ENCODE results near the gene CACUL1. TPM values are rescaled to one million over a fixed set of nuclear protein-coding genes. Genes with fewer than 3 reads are reported as not detected.

CACUL1 gene
- total RNA-seq, 1 experiment from 2014 or later, result 67.5 TPM

DNA sequence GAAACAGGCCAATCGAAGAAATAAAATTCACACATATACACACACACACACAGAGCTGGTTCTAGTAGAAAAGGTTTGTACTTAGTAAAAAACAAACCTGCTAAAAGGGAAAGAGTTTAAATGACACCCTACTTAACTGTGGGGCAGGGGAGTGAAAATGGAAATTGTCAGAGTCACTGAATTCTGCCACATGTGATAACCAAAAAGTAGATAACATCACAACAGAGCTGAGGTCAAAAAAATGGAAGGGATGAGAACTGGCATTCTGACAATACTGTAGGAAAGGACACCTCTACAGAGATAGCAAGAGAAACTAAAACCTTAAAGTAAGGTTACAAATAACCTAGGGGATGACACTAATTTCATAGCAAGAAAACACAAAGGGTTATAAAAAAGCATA is 74.6 kb downstream of the CACUL1 start:
- Histone ChIP-seq H3K79me2 (ENCODE audit: insufficient read depth, low read length) (no peaks in the 10 kb centered on the region), H2AFZ (ENCODE audit: low read depth, low read length, poor library complexity, severe bottlenecking) (no peak overlapping the region), H3K27ac (ENCODE audit: low read depth, low read length) (no peak overlapping the region), H3K4me1 (ENCODE audit: control insufficient read depth in 1 of 2, insufficient read depth in 2 of 2, low read length in 2 of 2) (no peaks in the 10 kb centered on the region), H3K9ac (ENCODE audit: low read length) (no peak overlapping the region), H3K27me3 (ENCODE audit: insufficient read depth, low read length) (no peaks in the 10 kb centered on the region), H3K4me3 (replicated peaks in 1 of 2; ENCODE audit: low read depth in 1 of 2, low read length in 2 of 2) (no peak overlapping the region), H3K4me2 (ENCODE audit: low read length) (no peak overlapping the region), H3K9me2 (ENCODE audit: insufficient read depth) (no peaks in the 10 kb centered on the region), H4K20me1 (ENCODE audit: insufficient read depth) (no peaks in the 10 kb centered on the region), H3K9me3 (ENCODE audit: control insufficient read depth in 1 of 2, insufficient read depth in 1 of 2, low read depth in 1 of 2, low read length in 2 of 2) (no peaks in the 10 kb centered on the region), H3K36me3 (ENCODE audit: control insufficient read depth in 1 of 2, insufficient read depth in 2 of 2, low read length in 2 of 2) (peaks cover 0 to 9% of the 10 kb centered on the region in 2 experiments; a peak in 2 of 4 replicates)
- intact Hi-C loops (cut with micrococcal nuclease), result no loop called here
- RAD21 ChIA-PET (ENCODE audit: low non-redundant PET in 1 of 2, low total read pairs in 2 of 2, uncharacterized antibody in 2 of 2, unreplicated experiment in 2 of 2), result no interaction called here
- POLR2A ChIA-PET, result no interaction called here
- no TSS peak for BruUV-seq (replicated peaks)
- no peak for DNase-seq (ENCODE audit: low read depth, low spot score)
- ATAC-seq, result no peak
- CTCF ChIA-PET, result no interaction called here
- TF ChIP-seq POLR2A (IDR thresholded peaks at IDR 0.05; ENCODE audit: borderline replicate concordance, extremely low read depth, insufficient read depth, insufficient read length), result no peak
- no peak for TF ChIP-seq SIN3A (IDR thresholded peaks at IDR 0.05; ENCODE audit: low read depth)
- no peak for TF ChIP-seq TCF7L2 (IDR thresholded peaks at IDR 0.05; ENCODE audit: borderline replicate concordance, extremely low read depth, insufficient read depth, insufficient read length)
- TF ChIP-seq EZH2phosphoT487 (IDR thresholded peaks at IDR 0.05; ENCODE audit: borderline replicate concordance), result no peak
- TF ChIP-seq ZFX (IDR thresholded peaks at IDR 0.05), result no peak
- TF ChIP-seq, protein P1, sequence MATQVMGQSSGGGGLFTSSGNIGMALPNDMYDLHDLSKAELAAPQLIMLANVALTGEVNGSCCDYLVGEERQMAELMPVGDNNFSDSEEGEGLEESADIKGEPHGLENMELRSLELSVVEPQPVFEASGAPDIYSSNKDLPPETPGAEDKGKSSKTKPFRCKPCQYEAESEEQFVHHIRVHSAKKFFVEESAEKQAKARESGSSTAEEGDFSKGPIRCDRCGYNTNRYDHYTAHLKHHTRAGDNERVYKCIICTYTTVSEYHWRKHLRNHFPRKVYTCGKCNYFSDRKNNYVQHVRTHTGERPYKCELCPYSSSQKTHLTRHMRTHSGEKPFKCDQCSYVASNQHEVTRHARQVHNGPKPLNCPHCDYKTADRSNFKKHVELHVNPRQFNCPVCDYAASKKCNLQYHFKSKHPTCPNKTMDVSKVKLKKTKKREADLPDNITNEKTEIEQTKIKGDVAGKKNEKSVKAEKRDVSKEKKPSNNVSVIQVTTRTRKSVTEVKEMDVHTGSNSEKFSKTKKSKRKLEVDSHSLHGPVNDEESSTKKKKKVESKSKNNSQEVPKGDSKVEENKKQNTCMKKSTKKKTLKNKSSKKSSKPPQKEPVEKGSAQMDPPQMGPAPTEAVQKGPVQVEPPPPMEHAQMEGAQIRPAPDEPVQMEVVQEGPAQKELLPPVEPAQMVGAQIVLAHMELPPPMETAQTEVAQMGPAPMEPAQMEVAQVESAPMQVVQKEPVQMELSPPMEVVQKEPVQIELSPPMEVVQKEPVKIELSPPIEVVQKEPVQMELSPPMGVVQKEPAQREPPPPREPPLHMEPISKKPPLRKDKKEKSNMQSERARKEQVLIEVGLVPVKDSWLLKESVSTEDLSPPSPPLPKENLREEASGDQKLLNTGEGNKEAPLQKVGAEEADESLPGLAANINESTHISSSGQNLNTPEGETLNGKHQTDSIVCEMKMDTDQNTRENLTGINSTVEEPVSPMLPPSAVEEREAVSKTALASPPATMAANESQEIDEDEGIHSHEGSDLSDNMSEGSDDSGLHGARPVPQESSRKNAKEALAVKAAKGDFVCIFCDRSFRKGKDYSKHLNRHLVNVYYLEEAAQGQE (IDR thresholded peaks at IDR 0.05; ENCODE audit: low read depth), result no peak
- no peak for TF ChIP-seq CTCF (IDR thresholded peaks at IDR 0.05 in 2 of 3, conservative IDR thresholded peaks at IDR 0.05 in 1 of 3; ENCODE audit: borderline replicate concordance in 1 of 3, insufficient read depth in 1 of 3, low read depth in 2 of 3, low read length in 2 of 3)
- TF ChIP-seq, protein P2, sequence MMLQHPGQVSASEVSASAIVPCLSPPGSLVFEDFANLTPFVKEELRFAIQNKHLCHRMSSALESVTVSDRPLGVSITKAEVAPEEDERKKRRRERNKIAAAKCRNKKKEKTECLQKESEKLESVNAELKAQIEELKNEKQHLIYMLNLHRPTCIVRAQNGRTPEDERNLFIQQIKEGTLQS (IDR thresholded peaks at IDR 0.05), result no peak
- TF ChIP-seq SRF (IDR thresholded peaks at IDR 0.05; ENCODE audit: low read depth), result no peak
- TF ChIP-seq, protein P3, sequence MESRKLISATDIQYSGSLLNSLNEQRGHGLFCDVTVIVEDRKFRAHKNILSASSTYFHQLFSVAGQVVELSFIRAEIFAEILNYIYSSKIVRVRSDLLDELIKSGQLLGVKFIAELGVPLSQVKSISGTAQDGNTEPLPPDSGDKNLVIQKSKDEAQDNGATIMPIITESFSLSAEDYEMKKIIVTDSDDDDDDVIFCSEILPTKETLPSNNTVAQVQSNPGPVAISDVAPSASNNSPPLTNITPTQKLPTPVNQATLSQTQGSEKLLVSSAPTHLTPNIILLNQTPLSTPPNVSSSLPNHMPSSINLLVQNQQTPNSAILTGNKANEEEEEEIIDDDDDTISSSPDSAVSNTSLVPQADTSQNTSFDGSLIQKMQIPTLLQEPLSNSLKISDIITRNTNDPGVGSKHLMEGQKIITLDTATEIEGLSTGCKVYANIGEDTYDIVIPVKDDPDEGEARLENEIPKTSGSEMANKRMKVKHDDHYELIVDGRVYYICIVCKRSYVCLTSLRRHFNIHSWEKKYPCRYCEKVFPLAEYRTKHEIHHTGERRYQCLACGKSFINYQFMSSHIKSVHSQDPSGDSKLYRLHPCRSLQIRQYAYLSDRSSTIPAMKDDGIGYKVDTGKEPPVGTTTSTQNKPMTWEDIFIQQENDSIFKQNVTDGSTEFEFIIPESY (IDR thresholded peaks at IDR 0.05; ENCODE audit: extremely low read depth, insufficient replicate concordance, low read length), result no peak
- no peak for TF ChIP-seq ZNF274 (IDR thresholded peaks at IDR 0.05; ENCODE audit: low read depth, low read length)
- TF ChIP-seq RAD21 (IDR thresholded peaks at IDR 0.05; ENCODE audit: low read depth), result no peak

Measured in HCT116 (cell line).